ENCODE measurements around the gene SAP30BP. TPM values are rescaled to one million over a fixed set of nuclear protein-coding genes. Genes with fewer than 3 reads are reported as not detected.
A peak's percentile ranks its signal among the peaks of the same experiment; 100 is the strongest.

Gene SAP30BP
- polyA plus RNA-seq, 1 donor (not counting 4 experiments of a cell fraction or from before 2014, with no cell fraction given) = 99.0 TPM

DNA sequence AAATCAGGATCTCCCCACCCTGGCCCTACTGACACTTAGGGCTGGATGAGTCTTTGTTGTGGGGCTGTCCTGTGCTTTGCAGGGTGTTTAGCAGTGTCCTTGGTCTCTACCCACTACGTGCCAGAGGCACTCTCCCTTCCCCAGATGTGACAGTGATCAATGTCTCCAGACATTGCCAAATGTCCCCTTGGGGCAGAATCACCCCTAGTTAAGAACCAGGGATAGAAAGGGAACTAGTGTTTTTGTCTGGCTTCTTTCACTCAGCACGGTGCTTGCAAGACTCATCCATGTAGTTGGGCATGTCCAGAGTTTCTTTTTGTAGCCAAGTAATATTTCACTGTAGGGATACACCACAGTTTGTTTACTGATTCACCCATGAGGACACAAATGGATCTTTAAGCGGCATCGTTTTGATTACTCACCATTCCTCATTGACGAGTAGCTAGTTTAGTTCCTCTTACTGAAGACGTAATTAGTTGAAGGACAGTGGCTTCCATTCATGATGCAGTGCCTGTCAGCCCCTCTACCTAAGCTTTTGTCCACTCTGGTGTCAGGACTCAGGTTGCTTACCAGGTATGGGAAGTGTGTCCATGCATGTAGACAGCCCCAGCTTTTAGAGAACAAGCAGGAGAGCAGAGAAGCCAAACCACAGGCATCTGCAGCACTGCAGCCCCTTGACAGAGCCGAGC is 28.1 kb downstream of the SAP30BP start:
- Histone ChIP-seq H3K27me3 (ENCODE audit: control insufficient read depth, extremely low read depth, insufficient read depth, low read length) (no peaks in the 10 kb centered on the region), H3K36me3 (ENCODE audit: control insufficient read depth in 2 of 2, extremely low read depth in 1 of 2, insufficient read depth in 2 of 2, low read length in 2 of 2) (peaks cover 14 to 33% of the 10 kb centered on the region in 2 experiments), H3K9me1 (ENCODE audit: control insufficient read depth, extremely low read depth, insufficient read depth, low read length) (no peaks in the 10 kb centered on the region), H3K9ac (ENCODE audit: control insufficient read depth, extremely low read depth, insufficient read depth, low read length) (peak overlapping the region; percentile 75), H3K27ac (ENCODE audit: control insufficient read depth, insufficient read depth, low read length) (peak overlapping the region; percentile 86), H3K9me3 (ENCODE audit: control insufficient read depth, low read depth, low read length) (no peaks in the 10 kb centered on the region), H4K20me1 (ENCODE audit: control insufficient read depth, extremely low read depth, insufficient read depth, low read length) (no peaks in the 10 kb centered on the region), H3K4me3 (ENCODE audit: control insufficient read depth in 2 of 3, extremely low read depth in 1 of 3, insufficient read depth in 2 of 3, low read depth in 1 of 3, low read length in 3 of 3) (peak overlapping the region in 1 of 3 experiments; percentile 9), H2AFZ (ENCODE audit: control insufficient read depth, low read length) (no peak overlapping the region), H3K79me2 (ENCODE audit: control insufficient read depth, insufficient read depth, low read length) (peaks cover 25% of the 10 kb centered on the region), H3K4me2 (ENCODE audit: control insufficient read depth, extremely low read depth, insufficient read depth, low read depth, low read length) (peak overlapping the region; percentile 67), H3K4me1 (ENCODE audit: control insufficient read depth, extremely low read depth, insufficient read depth, low read length) (peaks cover 99% of the 10 kb centered on the region)
- FAIRE-seq (peak; percentile 84), DNase-seq (ENCODE audit: low read depth, low spot score) (peak; percentile 93)
- dilution Hi-C loops (cut with MboI; ENCODE audit: extremely low pct_ligation_motif_present, low sequenced_read_pairs) = no loop called here
- no peak for TF ChIP-seq EZH2 (IDR thresholded peaks at IDR 0.05; ENCODE audit: low read length)
- TF ChIP-seq, protein P1, sequence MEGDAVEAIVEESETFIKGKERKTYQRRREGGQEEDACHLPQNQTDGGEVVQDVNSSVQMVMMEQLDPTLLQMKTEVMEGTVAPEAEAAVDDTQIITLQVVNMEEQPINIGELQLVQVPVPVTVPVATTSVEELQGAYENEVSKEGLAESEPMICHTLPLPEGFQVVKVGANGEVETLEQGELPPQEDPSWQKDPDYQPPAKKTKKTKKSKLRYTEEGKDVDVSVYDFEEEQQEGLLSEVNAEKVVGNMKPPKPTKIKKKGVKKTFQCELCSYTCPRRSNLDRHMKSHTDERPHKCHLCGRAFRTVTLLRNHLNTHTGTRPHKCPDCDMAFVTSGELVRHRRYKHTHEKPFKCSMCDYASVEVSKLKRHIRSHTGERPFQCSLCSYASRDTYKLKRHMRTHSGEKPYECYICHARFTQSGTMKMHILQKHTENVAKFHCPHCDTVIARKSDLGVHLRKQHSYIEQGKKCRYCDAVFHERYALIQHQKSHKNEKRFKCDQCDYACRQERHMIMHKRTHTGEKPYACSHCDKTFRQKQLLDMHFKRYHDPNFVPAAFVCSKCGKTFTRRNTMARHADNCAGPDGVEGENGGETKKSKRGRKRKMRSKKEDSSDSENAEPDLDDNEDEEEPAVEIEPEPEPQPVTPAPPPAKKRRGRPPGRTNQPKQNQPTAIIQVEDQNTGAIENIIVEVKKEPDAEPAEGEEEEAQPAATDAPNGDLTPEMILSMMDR (optimal IDR thresholded peaks at IDR 0.05 in 1 of 3, IDR thresholded peaks at IDR 0.05 in 1 of 3, conservative IDR thresholded peaks at IDR 0.05 in 1 of 3; ENCODE audit: extremely low read depth in 1 of 3, insufficient read depth in 2 of 3, low read length in 3 of 3) = no peak

DNA sequence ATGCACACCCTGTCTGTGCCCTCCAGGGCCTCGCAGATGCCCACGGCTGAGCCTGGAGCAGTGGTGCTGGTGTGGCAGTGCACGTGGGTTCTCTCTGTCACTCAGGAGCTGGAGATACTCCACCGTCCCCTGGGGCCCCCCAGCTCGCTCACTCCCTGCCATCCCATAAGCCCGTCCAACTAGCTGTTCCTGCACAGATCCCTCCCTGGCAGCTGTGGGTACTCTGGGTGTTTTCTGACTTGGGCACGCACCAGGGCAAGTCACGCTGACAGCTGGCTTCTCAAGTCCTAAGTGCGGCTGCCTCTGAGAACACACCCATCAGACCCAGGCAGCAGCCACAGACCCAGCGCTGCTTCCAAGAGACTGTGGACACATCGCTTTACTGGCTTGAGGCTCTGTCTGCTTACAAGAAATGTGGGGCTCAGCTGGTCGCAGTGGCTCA is 28.7 kb downstream of the SAP30BP start:
- TF ChIP-seq EZH2 (IDR thresholded peaks at IDR 0.05; ENCODE audit: low read length) = no peak
- TF ChIP-seq, protein P1 (optimal IDR thresholded peaks at IDR 0.05 in 1 of 3, IDR thresholded peaks at IDR 0.05 in 1 of 3, conservative IDR thresholded peaks at IDR 0.05 in 1 of 3; ENCODE audit: extremely low read depth in 1 of 3, insufficient read depth in 2 of 3, low read length in 3 of 3) = no peak
- H4K20me1 ChIP-seq (ENCODE audit: control insufficient read depth, extremely low read depth, insufficient read depth, low read length) = no peaks in the 10 kb centered on the region
- no peak overlapping the region for H2AFZ ChIP-seq (ENCODE audit: control insufficient read depth, low read length)
- H3K9ac ChIP-seq (ENCODE audit: control insufficient read depth, extremely low read depth, insufficient read depth, low read length) = peak overlapping the region; percentile 75
- H3K4me2 ChIP-seq (ENCODE audit: control insufficient read depth, extremely low read depth, insufficient read depth, low read depth, low read length) = peak overlapping the region; percentile 56
- dilution Hi-C loops (cut with MboI; ENCODE audit: extremely low pct_ligation_motif_present, low sequenced_read_pairs) = no loop called here
- H3K27me3 ChIP-seq (ENCODE audit: control insufficient read depth, extremely low read depth, insufficient read depth, low read length) = no peaks in the 10 kb centered on the region
- H3K36me3 ChIP-seq (ENCODE audit: control insufficient read depth in 2 of 2, extremely low read depth in 1 of 2, insufficient read depth in 2 of 2, low read length in 2 of 2) = peaks cover 12 to 31% of the 10 kb centered on the region in 2 experiments
- no peaks in the 10 kb centered on the region for H3K9me1 ChIP-seq (ENCODE audit: control insufficient read depth, extremely low read depth, insufficient read depth, low read length)
- DNase-seq (ENCODE audit: low read depth, low spot score) (no peak), FAIRE-seq (no peak)
- no peaks in the 10 kb centered on the region for H3K9me3 ChIP-seq (ENCODE audit: control insufficient read depth, low read depth, low read length)
- H3K4me1 ChIP-seq (ENCODE audit: control insufficient read depth, extremely low read depth, insufficient read depth, low read length) = peaks cover 98% of the 10 kb centered on the region
- H3K27ac ChIP-seq (ENCODE audit: control insufficient read depth, insufficient read depth, low read length) = peak overlapping the region; percentile 86
- peaks cover 20% of the 10 kb centered on the region for H3K79me2 ChIP-seq (ENCODE audit: control insufficient read depth, insufficient read depth, low read length)
- H3K4me3 ChIP-seq (ENCODE audit: control insufficient read depth in 2 of 3, extremely low read depth in 1 of 3, insufficient read depth in 2 of 3, low read depth in 1 of 3, low read length in 3 of 3) = no peak overlapping the region

All from keratinocyte (primary cell).